GM20000 (cell line): ENCODE results near the gene TMEM69.
"Not testable (repeated sequence)": the region's sequence is repeated elsewhere in the genome, so short reads cannot be mapped to it uniquely, and the experiment has no call there.

Experiments
- DNase-seq: peaks from one replicate; pipeline ENCODE4 v3.0.0; 2012; ENCODE audit warnings: low spot score
- CTCF ChIP-seq: IDR thresholded peaks from 2 replicates; pipeline ENCODE4 v1.5.1; 2012; ENCODE audit warnings: mild to moderate bottlenecking, control low read depth; ENCODE audit errors: extremely low read depth, missing control alignments

TMEM69 gene

GRCh38 chr1:45723248-45723930 lies 35.4 kb downstream of the TMEM69 start:
- DNase-seq, result no peak
- TF ChIP-seq CTCF, result no peak

GRCh38 chr1:45726007-45726406 lies 38.0 kb downstream of the TMEM69 start:
- not testable (repeated sequence) for DNase-seq

- TF ChIP-seq CTCF, result no peak
- DNase-seq, result no peak
Measured at GRCh38 chr1:45730075-45730779, 42.2 kb downstream of the TMEM69 start.

GRCh38 chr1:45730780-45731319 lies 42.9 kb downstream of the TMEM69 start:
- TF ChIP-seq CTCF, result no peak
- no peak for DNase-seq

GRCh38 chr1:45739137-45739536 lies 51.2 kb downstream of the TMEM69 start:
- no peak for DNase-seq
- TF ChIP-seq CTCF, result no peak

GRCh38 chr1:45739641-45740156 lies 51.7 kb downstream of the TMEM69 start:
- not testable (repeated sequence) for DNase-seq
